ENCODE results near the gene RACGAP1. TPM values are rescaled to one million over a fixed set of nuclear protein-coding genes. Genes with fewer than 3 reads are reported as not detected.

The RACGAP1 gene
- total RNA-seq, 2 donors from 2014 or later: 49.6 to 96.6 TPM

- Histone ChIP-seq H3K4me1 (ENCODE audit: control insufficient read depth, insufficient read depth, low read length) (no peaks in the 10 kb centered on the region), H3K9ac (ENCODE audit: extremely low read depth, low read length, poor library complexity, severe bottlenecking) (no peak overlapping the region), H3K27me3 (ENCODE audit: control insufficient read depth, insufficient read depth, low read length, poor library complexity, severe bottlenecking) (no peaks in the 10 kb centered on the region), H3K36me3 (ENCODE audit: control insufficient read depth, insufficient read depth, low read length) (peaks cover 44% of the 10 kb centered on the region), H3K27ac (ENCODE audit: low read depth, low read length) (peak overlapping the region; percentile 10), H3K4me3 (ENCODE audit: low read length) (no peak overlapping the region), H3K9me3 (ENCODE audit: control insufficient read depth, low read length) (no peaks in the 10 kb centered on the region)
- no peak for TF ChIP-seq CTCF (conservative IDR thresholded peaks at IDR 0.05)
- no peak overlapping the region for H3K4me3 Mint-ChIP-seq
- peaks cover 8% of the 10 kb centered on the region for H3K4me1 Mint-ChIP-seq
- H3K27me3 Mint-ChIP-seq (ENCODE audit: insufficient read depth): no peaks in the 10 kb centered on the region
- no peak overlapping the region for H3K27ac Mint-ChIP-seq
- H3K36me3 Mint-ChIP-seq (ENCODE audit: low read depth): peaks cover 39% of the 10 kb centered on the region
- no peaks in the 10 kb centered on the region for H3K9me3 Mint-ChIP-seq
- no peak for DNase-seq
- WGBS, 2 experiments (ENCODE audit: insufficient coverage in 1 of 2, insufficient read length in 1 of 2): 88 to 90% methylated on average over 2 of the region's 2 CpGs
Measured at GRCh38 chr12:50013361-50014147, 11.7 kb downstream of the RACGAP1 start.

GRCh38 chr12:50006754-50007442 is 18.4 kb downstream of the RACGAP1 start:
- Mint-ChIP-seq H3K4me3 (no peak overlapping the region), H3K4me1 (peaks cover 7% of the 10 kb centered on the region), H3K36me3 (ENCODE audit: low read depth) (peaks cover 30% of the 10 kb centered on the region), H3K9me3 (no peaks in the 10 kb centered on the region), H3K27ac (no peak overlapping the region), H3K27me3 (ENCODE audit: insufficient read depth) (no peaks in the 10 kb centered on the region)
- TF ChIP-seq CTCF (conservative IDR thresholded peaks at IDR 0.05): no peak
- DNase-seq: no peak
- no peak overlapping the region for H3K27ac ChIP-seq (ENCODE audit: low read depth, low read length)
- WGBS, 2 experiments (ENCODE audit: insufficient coverage in 1 of 2, insufficient read length in 1 of 2): no CpG with 5 or more reads among the region's 1 CpG
- no peaks in the 10 kb centered on the region for H3K27me3 ChIP-seq (ENCODE audit: control insufficient read depth, insufficient read depth, low read length, poor library complexity, severe bottlenecking)
- no peaks in the 10 kb centered on the region for H3K9me3 ChIP-seq (ENCODE audit: control insufficient read depth, low read length)
- peaks cover 58% of the 10 kb centered on the region for H3K36me3 ChIP-seq (ENCODE audit: control insufficient read depth, insufficient read depth, low read length)
- no peak overlapping the region for H3K4me3 ChIP-seq (ENCODE audit: low read length)
- no peak overlapping the region for H3K9ac ChIP-seq (ENCODE audit: extremely low read depth, low read length, poor library complexity, severe bottlenecking)
- H3K4me1 ChIP-seq (ENCODE audit: control insufficient read depth, insufficient read depth, low read length): no peaks in the 10 kb centered on the region

- no peaks in the 10 kb centered on the region for H3K9me3 Mint-ChIP-seq
- Histone ChIP-seq H3K9me3 (ENCODE audit: control insufficient read depth, low read length) (no peaks in the 10 kb centered on the region), H3K4me1 (ENCODE audit: control insufficient read depth, insufficient read depth, low read length) (no peaks in the 10 kb centered on the region), H3K27me3 (ENCODE audit: control insufficient read depth, insufficient read depth, low read length, poor library complexity, severe bottlenecking) (no peaks in the 10 kb centered on the region), H3K36me3 (ENCODE audit: control insufficient read depth, insufficient read depth, low read length) (peaks cover 63% of the 10 kb centered on the region), H3K4me3 (ENCODE audit: low read length) (no peak overlapping the region), H3K27ac (ENCODE audit: low read depth, low read length) (no peak overlapping the region), H3K9ac (ENCODE audit: extremely low read depth, low read length, poor library complexity, severe bottlenecking) (no peak overlapping the region)
- WGBS, 2 experiments (ENCODE audit: insufficient coverage in 1 of 2, insufficient read length in 1 of 2): 97 to 98% methylated on average over 5 to 7 of the region's 7 CpGs
- no peak for TF ChIP-seq CTCF (conservative IDR thresholded peaks at IDR 0.05)
- peaks cover 35% of the 10 kb centered on the region for H3K36me3 Mint-ChIP-seq (ENCODE audit: low read depth)
- no peak overlapping the region for H3K4me3 Mint-ChIP-seq
- no peaks in the 10 kb centered on the region for H3K27me3 Mint-ChIP-seq (ENCODE audit: insufficient read depth)
- no peak overlapping the region for H3K27ac Mint-ChIP-seq
- H3K4me1 Mint-ChIP-seq: peaks cover 7% of the 10 kb centered on the region
- DNase-seq: no peak
Measured at GRCh38 chr12:50006280-50006679, 19.0 kb downstream of the RACGAP1 start.

Measured in endodermal cell (in vitro differentiated cells).